Keratinocyte (primary cell): ENCODE results near the gene SLC39A11. TPM values are rescaled to one million over a fixed set of nuclear protein-coding genes. Genes with fewer than 3 reads are reported as not detected.

ENCODE experiments used
- DNase-seq: peaks from one replicate; pipeline ENCODE4 v3.0.0-alpha.2; 2011; ENCODE audit warnings: low read depth, missing footprints, low spot score
- FAIRE-seq: peaks from 2 replicates; lab custom pipeline; 2011; peaks lifted over from hg19 to GRCh38; lab: Jason Lieb, UNC
- H2AFZ ChIP-seq: 2 replicates; pipeline ENCODE4 v1.6.0; 2012; ENCODE audit warnings: low read length, control low read depth, inconsistent platforms; ENCODE audit not compliant: control insufficient read depth
- H3K27ac ChIP-seq: 2 replicates; pipeline ENCODE4 v1.5.1; 2011; ENCODE audit warnings: low read length; ENCODE audit not compliant: control insufficient read depth, insufficient read depth
- H3K27me3 ChIP-seq: 3 replicates; pipeline ENCODE4 v1.6.0; 2011; ENCODE audit warnings: low read length; ENCODE audit not compliant: control insufficient read depth, insufficient read depth; ENCODE audit errors: extremely low read depth
- H3K36me3 ChIP-seq, 2 experiments: 2 replicates in 1 of 2; 3 replicates in 1 of 2; pipeline ENCODE4 v1.5.1; 2011; ENCODE audit warnings: low read length in 2 of 2, mild to moderate bottlenecking in 1 of 2; ENCODE audit not compliant: control insufficient read depth in 2 of 2, insufficient read depth in 2 of 2; ENCODE audit errors: extremely low read depth in 1 of 2
- H3K4me1 ChIP-seq: 3 replicates; pipeline ENCODE4 v1.5.1; 2011; ENCODE audit warnings: low read length; ENCODE audit not compliant: control insufficient read depth, insufficient read depth; ENCODE audit errors: extremely low read depth
- H3K4me2 ChIP-seq: 3 replicates; pipeline ENCODE4 v1.6.0; 2011; ENCODE audit warnings: low read depth, low read length; ENCODE audit not compliant: control insufficient read depth, insufficient read depth; ENCODE audit errors: extremely low read depth
- H3K4me3 ChIP-seq, 3 experiments: fragments of 200-600 bp in 1 of 3; sonication (generic) in 1 of 3; 2 replicates in 2 of 3; 3 replicates in 1 of 3; pipeline ENCODE4 v1.5.1; 2011 to 2016; ENCODE audit warnings: low read length in 3 of 3, mild to moderate bottlenecking in 3 of 3, control low read depth in 2 of 3, inconsistent platforms in 1 of 3, low read depth in 1 of 3, mixed read lengths in 1 of 3, mixed run types in 1 of 3, moderate library complexity in 1 of 3; ENCODE audit not compliant: control insufficient read depth in 2 of 3, insufficient read depth in 2 of 3; ENCODE audit errors: extremely low read depth in 1 of 3
- H3K79me2 ChIP-seq: 2 replicates; pipeline ENCODE4 v1.6.0; 2012; ENCODE audit warnings: low read length; ENCODE audit not compliant: control insufficient read depth, insufficient read depth
- H3K9ac ChIP-seq: 3 replicates; pipeline ENCODE4 v1.6.0; 2011; ENCODE audit warnings: low read length; ENCODE audit not compliant: control insufficient read depth, insufficient read depth; ENCODE audit errors: extremely low read depth
- H3K9me1 ChIP-seq: 3 replicates; pipeline ENCODE4 v1.6.0; 2011; ENCODE audit warnings: low read length; ENCODE audit not compliant: control insufficient read depth, insufficient read depth; ENCODE audit errors: extremely low read depth
- H3K9me3 ChIP-seq: 2 replicates; pipeline ENCODE4 v1.5.1; 2012; ENCODE audit warnings: low read depth, low read length; ENCODE audit not compliant: control insufficient read depth
- H4K20me1 ChIP-seq: 3 replicates; pipeline ENCODE4 v1.6.0; 2011; ENCODE audit warnings: low read length; ENCODE audit not compliant: control insufficient read depth, insufficient read depth; ENCODE audit errors: extremely low read depth
- CTCF ChIP-seq, 3 experiments: IDR thresholded peaks in 1 of 3; conservative IDR thresholded peaks in 1 of 3; optimal IDR thresholded peaks in 1 of 3; 2 replicates in 2 of 3; 3 replicates in 1 of 3; pipeline versions ENCODE3 to v1.5.1; 2011; ENCODE audit warnings: low read length in 3 of 3, mild to moderate bottlenecking in 3 of 3, moderate library complexity in 2 of 3, control low read depth in 1 of 3, inconsistent platforms in 1 of 3; ENCODE audit not compliant: insufficient read depth in 2 of 3; ENCODE audit errors: extremely low read depth in 1 of 3
- EZH2 ChIP-seq: IDR thresholded peaks from one replicate; pipeline ENCODE4 v1.6.1; 2012; ENCODE audit warnings: inconsistent platforms, mild to moderate bottlenecking, low read length, moderate library complexity
- dilution Hi-C: fragments of 300-500 bp; cut with MboI; formaldehyde crosslinking; loops from one replicate; pipeline ENCODE4 v1.7.0; 2020; ENCODE audit warnings: low sequenced_read_pairs; ENCODE audit not compliant: extremely low pct_ligation_motif_present
- polyA plus RNA-seq, 5 experiments: library from polyadenylated mRNA; depleted of rRNA in 3 of 5; stranded (reverse) in 3 of 5; stranded (forward) in 1 of 5; unstranded in 1 of 5; fragments of >200 nt; gene quantifications; 1 replicate in 1 of 5; 2 replicates in 3 of 5; 3 replicates in 1 of 5; pipeline versions ENCODE4 v1.2.1 to v1.2.3, GENCODE V29; 2011 to 2012; ENCODE audit warnings: missing spikeins in 2 of 5, low read depth in 1 of 5, low replicate concordance in 1 of 5

SLC39A11 gene
- polyA plus RNA-seq, 1 donor (not counting 4 experiments of a cell fraction or from before 2014, with no cell fraction given) = 11.5 TPM

- Histone ChIP-seq H4K20me1 (no peaks in the 10 kb centered on the region), H3K27ac (no peak overlapping the region), H3K27me3 (no peaks in the 10 kb centered on the region), H3K4me1 (no peaks in the 10 kb centered on the region), H3K9me3 (no peaks in the 10 kb centered on the region), H3K9me1 (no peaks in the 10 kb centered on the region), H3K4me3 (no peak overlapping the region), H3K36me3 (peaks cover 0 to 3% of the 10 kb centered on the region in 2 experiments), H3K4me2 (no peak overlapping the region), H3K79me2 (no peaks in the 10 kb centered on the region), H2AFZ (no peak overlapping the region), H3K9ac (no peak overlapping the region)
- FAIRE-seq (no peak), DNase-seq (no peak)
- no peak for TF ChIP-seq CTCF (optimal IDR thresholded peaks at IDR 0.05 in 1 of 3, IDR thresholded peaks at IDR 0.05 in 1 of 3, conservative IDR thresholded peaks at IDR 0.05 in 1 of 3; ENCODE audit: extremely low read depth in 1 of 3, insufficient read depth in 2 of 3, low read length in 3 of 3)
- TF ChIP-seq EZH2 = no peak
- dilution Hi-C loops = no loop called here
Measured at GRCh38 chr17:72942579-72942978, 149.9 kb downstream of the SLC39A11 start.

GRCh38 chr17:72940496-72940895 is 152.0 kb downstream of the SLC39A11 start:
- dilution Hi-C loops = no loop called here

More at GRCh38 chr17:72940496-72940895, 152.0 kb downstream of the SLC39A11 start:
- Histone ChIP-seq H4K20me1 (no peaks in the 10 kb centered on the region), H3K36me3 (peaks cover 0 to 3% of the 10 kb centered on the region in 2 experiments), H3K27ac (no peak overlapping the region), H2AFZ (no peak overlapping the region), H3K4me1 (no peaks in the 10 kb centered on the region), H3K79me2 (no peaks in the 10 kb centered on the region), H3K4me3 (no peak overlapping the region), H3K9me3 (no peaks in the 10 kb centered on the region), H3K9ac (no peak overlapping the region), H3K27me3 (no peaks in the 10 kb centered on the region), H3K9me1 (no peaks in the 10 kb centered on the region), H3K4me2 (no peak overlapping the region)
- DNase-seq (no peak), FAIRE-seq (no peak)
- TF ChIP-seq CTCF (optimal IDR thresholded peaks at IDR 0.05 in 1 of 3, IDR thresholded peaks at IDR 0.05 in 1 of 3, conservative IDR thresholded peaks at IDR 0.05 in 1 of 3; ENCODE audit: extremely low read depth in 1 of 3, insufficient read depth in 2 of 3, low read length in 3 of 3) (no peak), EZH2 (no peak)
